Fibroblast of mammary gland (primary cell): ENCODE results near the gene CDCA4.

Experiments used
- DNase-seq: peaks from one replicate; pipeline ENCODE4 v3.0.0-alpha.2; 2010; ENCODE audit warnings: low read depth
- H3K4me3 ChIP-seq: 2 replicates; pipeline ENCODE4 v1.5.1; 2011; ENCODE audit warnings: low read depth, mild to moderate bottlenecking, low read length, moderate library complexity; ENCODE audit not compliant: control insufficient read depth
- CTCF ChIP-seq: conservative IDR thresholded peaks from 2 replicates; pipeline ENCODE4 v1.5.1; 2011; ENCODE audit warnings: low read depth, low read length, inconsistent platforms; ENCODE audit not compliant: control insufficient read depth, insufficient read depth

The CDCA4 gene

GRCh38 chr14:104996032-104996431 lies 24.9 kb downstream of the CDCA4 start:
- no peak for DNase-seq
- TF ChIP-seq CTCF = no peak
- no peak overlapping the region for H3K4me3 ChIP-seq

GRCh38 chr14:104994978-104995377 lies 25.9 kb downstream of the CDCA4 start:
- TF ChIP-seq CTCF = no peak
- no peak overlapping the region for H3K4me3 ChIP-seq
- no peak for DNase-seq

GRCh38 chr14:104993808-104994591 lies 26.9 kb downstream of the CDCA4 start:
- TF ChIP-seq CTCF = no peak
- H3K4me3 ChIP-seq = no peak overlapping the region
- no peak for DNase-seq

- no peak for DNase-seq
- no peak overlapping the region for H3K4me3 ChIP-seq
- TF ChIP-seq CTCF = no peak
Measured at GRCh38 chr14:104993306-104993705, 27.6 kb downstream of the CDCA4 start.

GRCh38 chr14:104992501-104992900 lies 28.4 kb downstream of the CDCA4 start:
- H3K4me3 ChIP-seq = no peak overlapping the region
- no peak for DNase-seq
- no peak for TF ChIP-seq CTCF

GRCh38 chr14:104991896-104992230 lies 29.0 kb downstream of the CDCA4 start:
- no peak for TF ChIP-seq CTCF
- DNase-seq = no peak
- no peak overlapping the region for H3K4me3 ChIP-seq

- no peak for DNase-seq
- H3K4me3 ChIP-seq = no peak overlapping the region
- TF ChIP-seq CTCF = no peak
Measured at GRCh38 chr14:104989951-104990303, 31.0 kb downstream of the CDCA4 start.
